DOHH2 (cell line): ENCODE data around the gene PHF24.
"Not testable (repeated sequence)": the region's sequence is repeated elsewhere in the genome, so short reads cannot be mapped to it uniquely, and the experiment has no call there.

Experiments
- EZH2phosphoT487 ChIP-seq: fragments of 200-600 bp; sonication (generic); IDR thresholded peaks from 2 replicates; pipeline ENCODE4 v1.6.1; 2017; ENCODE audit warnings: borderline replicate concordance, mild to moderate bottlenecking, antibody characterized with exemption, low read length, moderate library complexity, mixed read lengths
- TF ChIP-seq, protein P1 (sequence below): fragments of 200-600 bp; sonication (generic); IDR thresholded peaks from one replicate; pipeline ENCODE4 v1.5.1; 2014; ENCODE audit warnings: antibody characterized with exemption, mild to moderate bottlenecking, low read depth, low read length; ENCODE audit not compliant: poor library complexity, severe bottlenecking

DNA sequence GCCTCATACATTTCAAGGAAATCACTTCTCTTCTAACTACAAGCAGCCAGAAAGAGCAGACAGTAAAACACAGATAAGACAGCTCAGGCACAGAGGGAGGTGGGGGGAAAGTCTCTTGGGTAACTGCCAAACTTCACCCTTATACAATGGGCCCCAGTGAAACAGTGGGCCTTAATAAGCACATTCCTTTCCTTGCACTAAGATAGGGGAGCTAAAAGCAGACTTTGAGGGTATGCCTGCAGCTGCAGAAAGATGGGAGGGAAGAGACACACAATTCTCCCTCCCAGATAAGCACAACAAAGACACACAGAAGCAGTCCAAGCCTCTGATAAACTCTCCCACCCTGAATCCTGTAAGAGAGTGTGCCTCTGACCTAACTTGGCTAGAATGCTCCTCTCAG, 18.1 kb upstream of the PHF24 start:
- TF ChIP-seq, protein P1, sequence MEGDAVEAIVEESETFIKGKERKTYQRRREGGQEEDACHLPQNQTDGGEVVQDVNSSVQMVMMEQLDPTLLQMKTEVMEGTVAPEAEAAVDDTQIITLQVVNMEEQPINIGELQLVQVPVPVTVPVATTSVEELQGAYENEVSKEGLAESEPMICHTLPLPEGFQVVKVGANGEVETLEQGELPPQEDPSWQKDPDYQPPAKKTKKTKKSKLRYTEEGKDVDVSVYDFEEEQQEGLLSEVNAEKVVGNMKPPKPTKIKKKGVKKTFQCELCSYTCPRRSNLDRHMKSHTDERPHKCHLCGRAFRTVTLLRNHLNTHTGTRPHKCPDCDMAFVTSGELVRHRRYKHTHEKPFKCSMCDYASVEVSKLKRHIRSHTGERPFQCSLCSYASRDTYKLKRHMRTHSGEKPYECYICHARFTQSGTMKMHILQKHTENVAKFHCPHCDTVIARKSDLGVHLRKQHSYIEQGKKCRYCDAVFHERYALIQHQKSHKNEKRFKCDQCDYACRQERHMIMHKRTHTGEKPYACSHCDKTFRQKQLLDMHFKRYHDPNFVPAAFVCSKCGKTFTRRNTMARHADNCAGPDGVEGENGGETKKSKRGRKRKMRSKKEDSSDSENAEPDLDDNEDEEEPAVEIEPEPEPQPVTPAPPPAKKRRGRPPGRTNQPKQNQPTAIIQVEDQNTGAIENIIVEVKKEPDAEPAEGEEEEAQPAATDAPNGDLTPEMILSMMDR: not testable (repeated sequence)
- TF ChIP-seq EZH2phosphoT487: not testable (repeated sequence)
